ENCODE results near the gene C1orf159.

- TF ChIP-seq CTCF (IDR thresholded peaks at IDR 0.05 in 2 of 3, conservative IDR thresholded peaks at IDR 0.05 in 1 of 3; ENCODE audit: insufficient read depth in 2 of 3, low read depth in 1 of 3, low read length in 3 of 3): peak in 1 of 3 experiments; percentile 15; a peak in 1 of 6 replicates
- no peak for TF ChIP-seq EWSR1 (IDR thresholded peaks at IDR 0.05; ENCODE audit: borderline replicate concordance, low read depth, partially characterized antibody)
Measured at GRCh38 chr1:1062348-1063163, 53.3 kb downstream of the C1orf159 start.
